Measurements from ENCODE around the gene DPYD.

Gene DPYD

GRCh38 chr1:97097404-97097925 is 823.4 kb downstream of the DPYD start:
- Histone ChIP-seq H3K27ac (ENCODE audit: insufficient read depth, low read length, poor library complexity, severe bottlenecking) (no peak overlapping the region), H3K4me1 (ENCODE audit: control insufficient read depth, insufficient read depth, low read length, poor library complexity, severe bottlenecking) (no peaks in the 10 kb centered on the region), H3K27me3 (replicated peaks; ENCODE audit: control insufficient read depth, insufficient read depth, low read length, poor library complexity, severe bottlenecking) (no peaks in the 10 kb centered on the region), H3K9me3 (ENCODE audit: control insufficient read depth, low read length) (no peaks in the 10 kb centered on the region), H3K36me3 (ENCODE audit: control insufficient read depth, insufficient read depth, low read length) (peaks cover 7% of the 10 kb centered on the region), H3K4me3 (ENCODE audit: insufficient read depth, low read depth, low read length, poor library complexity, severe bottlenecking) (no peak overlapping the region)
- DNase-seq: no peak

- peaks cover 7% of the 10 kb centered on the region for H3K36me3 ChIP-seq (ENCODE audit: control insufficient read depth, insufficient read depth, low read length)
- H3K4me3 ChIP-seq (ENCODE audit: insufficient read depth, low read depth, low read length, poor library complexity, severe bottlenecking): no peak overlapping the region
- H3K27ac ChIP-seq (ENCODE audit: insufficient read depth, low read length, poor library complexity, severe bottlenecking): no peak overlapping the region
- no peaks in the 10 kb centered on the region for H3K9me3 ChIP-seq (ENCODE audit: control insufficient read depth, low read length)
- H3K4me1 ChIP-seq (ENCODE audit: control insufficient read depth, insufficient read depth, low read length, poor library complexity, severe bottlenecking): no peaks in the 10 kb centered on the region
- no peak for DNase-seq
- H3K27me3 ChIP-seq (replicated peaks; ENCODE audit: control insufficient read depth, insufficient read depth, low read length, poor library complexity, severe bottlenecking): no peaks in the 10 kb centered on the region
Observed at GRCh38 chr1:97095764-97096163, 825.1 kb downstream of the DPYD start.

DNA sequence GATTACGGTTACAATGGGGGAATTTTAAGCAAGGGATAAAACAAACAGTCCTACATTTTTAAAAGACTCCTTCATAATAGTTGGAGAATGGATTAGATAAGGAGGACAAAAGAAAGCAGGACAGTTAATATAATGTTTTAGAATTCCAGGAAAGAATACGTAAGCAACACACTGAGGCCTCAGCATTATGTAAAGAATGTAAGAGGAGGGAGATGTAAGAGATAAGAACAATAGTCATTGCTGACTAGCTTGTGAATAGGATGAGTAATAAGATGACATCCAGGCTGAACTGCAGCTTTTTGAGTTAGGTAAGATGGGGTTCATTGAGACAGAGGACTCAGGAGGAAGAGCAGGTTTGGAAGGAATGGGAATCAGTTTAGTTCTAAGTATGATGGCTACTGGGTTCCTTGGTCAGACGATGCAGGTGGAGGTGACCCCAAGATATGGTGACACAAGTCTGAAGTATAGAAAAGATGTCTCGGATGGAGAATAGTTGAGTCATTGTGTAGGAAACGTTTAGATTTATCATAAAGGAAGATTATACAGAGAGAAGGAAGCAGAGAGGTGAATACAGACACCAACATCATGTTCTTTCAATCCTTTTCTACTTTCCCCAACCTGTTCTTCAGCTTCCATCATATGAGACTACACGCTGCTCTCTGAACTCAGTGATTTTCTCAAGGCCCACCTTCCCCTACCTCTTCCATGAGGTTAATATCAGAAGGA is 826.4 kb downstream of the DPYD start:
- DNase-seq: no peak
- Histone ChIP-seq H3K27ac (ENCODE audit: insufficient read depth, low read length, poor library complexity, severe bottlenecking) (no peak overlapping the region), H3K36me3 (ENCODE audit: control insufficient read depth, insufficient read depth, low read length) (peaks cover 7% of the 10 kb centered on the region)

GRCh38 chr1:97093741-97094140 is 827.1 kb downstream of the DPYD start:
- no peaks in the 10 kb centered on the region for H3K4me1 ChIP-seq (ENCODE audit: control insufficient read depth, insufficient read depth, low read length, poor library complexity, severe bottlenecking)
- no peak for DNase-seq
- H3K27ac ChIP-seq (ENCODE audit: insufficient read depth, low read length, poor library complexity, severe bottlenecking): no peak overlapping the region
- H3K36me3 ChIP-seq (ENCODE audit: control insufficient read depth, insufficient read depth, low read length): peaks cover 7% of the 10 kb centered on the region
- no peaks in the 10 kb centered on the region for H3K27me3 ChIP-seq (replicated peaks; ENCODE audit: control insufficient read depth, insufficient read depth, low read length, poor library complexity, severe bottlenecking)
- no peaks in the 10 kb centered on the region for H3K9me3 ChIP-seq (ENCODE audit: control insufficient read depth, low read length)
- H3K4me3 ChIP-seq (ENCODE audit: insufficient read depth, low read depth, low read length, poor library complexity, severe bottlenecking): no peak overlapping the region

More for the DNA sequence above, 826.4 kb downstream of the DPYD start:
- H3K27me3 ChIP-seq (replicated peaks; ENCODE audit: control insufficient read depth, insufficient read depth, low read length, poor library complexity, severe bottlenecking): no peaks in the 10 kb centered on the region
- no peaks in the 10 kb centered on the region for H3K4me1 ChIP-seq (ENCODE audit: control insufficient read depth, insufficient read depth, low read length, poor library complexity, severe bottlenecking)
- no peaks in the 10 kb centered on the region for H3K9me3 ChIP-seq (ENCODE audit: control insufficient read depth, low read length)
- H3K4me3 ChIP-seq (ENCODE audit: insufficient read depth, low read depth, low read length, poor library complexity, severe bottlenecking): no peak overlapping the region

DNA sequence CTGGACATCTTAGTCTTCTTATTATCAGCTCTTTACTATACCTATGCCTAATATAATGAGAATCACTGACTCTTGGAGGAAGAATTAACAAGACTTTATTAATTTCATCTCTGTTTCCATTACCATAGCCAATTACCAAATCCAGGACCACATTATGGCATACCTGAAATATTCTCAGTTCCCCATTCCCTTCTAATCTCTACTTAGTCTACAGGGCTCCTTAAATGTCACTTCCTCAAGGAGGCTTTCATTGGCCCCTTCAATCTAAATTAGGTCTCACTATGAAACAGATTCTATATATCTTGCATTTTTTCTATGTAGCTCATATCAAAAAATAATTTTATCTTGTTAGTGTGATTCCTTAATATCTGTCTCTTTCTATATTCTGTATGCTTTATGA is 828.0 kb downstream of the DPYD start:
- no peak for DNase-seq
- no peaks in the 10 kb centered on the region for H3K27me3 ChIP-seq (replicated peaks; ENCODE audit: control insufficient read depth, insufficient read depth, low read length, poor library complexity, severe bottlenecking)
- peaks cover 7% of the 10 kb centered on the region for H3K36me3 ChIP-seq (ENCODE audit: control insufficient read depth, insufficient read depth, low read length)
- H3K4me3 ChIP-seq (ENCODE audit: insufficient read depth, low read depth, low read length, poor library complexity, severe bottlenecking): no peak overlapping the region
- no peaks in the 10 kb centered on the region for H3K9me3 ChIP-seq (ENCODE audit: control insufficient read depth, low read length)
- H3K4me1 ChIP-seq (ENCODE audit: control insufficient read depth, insufficient read depth, low read length, poor library complexity, severe bottlenecking): no peaks in the 10 kb centered on the region
- H3K27ac ChIP-seq (ENCODE audit: insufficient read depth, low read length, poor library complexity, severe bottlenecking): no peak overlapping the region

DNA sequence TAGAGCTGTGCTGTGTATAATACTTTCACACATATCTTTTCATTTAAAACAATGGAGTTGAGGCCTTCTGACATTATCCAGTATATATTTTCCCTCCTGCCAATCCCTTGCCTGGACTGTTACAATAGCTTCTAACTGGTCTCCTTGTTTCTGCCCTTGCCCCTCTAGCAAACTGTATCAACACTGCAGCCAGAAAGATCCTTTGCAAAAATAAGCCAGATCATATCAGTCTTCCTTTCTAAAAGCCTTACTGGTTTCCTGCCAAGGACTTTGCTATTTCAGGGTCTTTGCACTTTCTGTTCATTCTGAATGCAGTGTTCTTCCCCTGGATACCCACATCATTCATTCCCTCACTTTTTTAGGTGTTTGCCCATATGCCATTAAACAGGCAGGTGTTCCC is 829.2 kb downstream of the DPYD start:
- no peaks in the 10 kb centered on the region for H3K9me3 ChIP-seq (ENCODE audit: control insufficient read depth, low read length)

DNA sequence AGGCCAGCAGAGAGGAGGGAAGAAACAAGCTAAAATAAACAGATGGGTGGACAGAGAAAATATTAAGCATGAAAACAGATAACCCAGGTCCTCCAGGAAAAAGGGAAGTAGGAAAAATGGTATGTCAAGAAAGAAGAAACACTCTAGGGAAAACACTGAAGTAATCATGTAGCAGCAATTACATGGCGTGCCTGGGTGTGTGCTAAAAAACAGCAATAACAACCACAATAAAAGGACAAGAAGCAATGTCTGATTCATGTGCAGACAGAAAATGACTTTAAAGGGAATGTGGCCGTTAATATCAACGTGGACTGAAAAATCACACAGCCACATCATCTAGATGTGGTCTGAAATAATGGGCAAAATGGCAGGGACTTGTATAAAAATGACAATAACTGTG is 829.6 kb downstream of the DPYD start:
- no peaks in the 10 kb centered on the region for H3K36me3 ChIP-seq (ENCODE audit: control insufficient read depth, insufficient read depth, low read length)
- no peak overlapping the region for H3K27ac ChIP-seq (ENCODE audit: insufficient read depth, low read length, poor library complexity, severe bottlenecking)

More for the DNA sequence above, 829.2 kb downstream of the DPYD start:
- H3K4me1 ChIP-seq (ENCODE audit: control insufficient read depth, insufficient read depth, low read length, poor library complexity, severe bottlenecking): no peaks in the 10 kb centered on the region
- H3K36me3 ChIP-seq (ENCODE audit: control insufficient read depth, insufficient read depth, low read length): peaks cover 1% of the 10 kb centered on the region
- no peaks in the 10 kb centered on the region for H3K27me3 ChIP-seq (replicated peaks; ENCODE audit: control insufficient read depth, insufficient read depth, low read length, poor library complexity, severe bottlenecking)
- H3K27ac ChIP-seq (ENCODE audit: insufficient read depth, low read length, poor library complexity, severe bottlenecking): no peak overlapping the region
- DNase-seq: no peak
- H3K4me3 ChIP-seq (ENCODE audit: insufficient read depth, low read depth, low read length, poor library complexity, severe bottlenecking): no peak overlapping the region

DNA sequence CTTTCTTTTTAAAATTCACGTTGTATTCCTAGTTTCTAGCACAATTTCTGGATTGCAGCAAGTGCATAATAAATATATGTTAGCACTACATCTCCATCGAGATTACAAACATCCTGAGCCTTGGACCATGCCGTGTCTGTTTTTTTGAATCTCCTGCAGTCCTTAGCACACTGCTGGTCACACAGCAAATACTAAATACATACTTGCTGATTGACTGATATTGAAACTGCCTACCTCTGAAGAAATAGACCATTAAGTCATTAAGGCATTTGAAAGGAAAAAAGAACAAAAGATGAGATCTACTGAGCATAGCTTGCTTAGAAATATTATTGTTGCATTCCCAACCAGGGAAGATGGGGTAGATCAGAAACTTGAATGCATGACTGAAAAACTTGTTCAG is 830.1 kb downstream of the DPYD start:
- no peak for DNase-seq
- H3K4me1 ChIP-seq (ENCODE audit: control insufficient read depth, insufficient read depth, low read length, poor library complexity, severe bottlenecking): no peaks in the 10 kb centered on the region
- no peaks in the 10 kb centered on the region for H3K36me3 ChIP-seq (ENCODE audit: control insufficient read depth, insufficient read depth, low read length)
- no peak overlapping the region for H3K27ac ChIP-seq (ENCODE audit: insufficient read depth, low read length, poor library complexity, severe bottlenecking)
- no peaks in the 10 kb centered on the region for H3K27me3 ChIP-seq (replicated peaks; ENCODE audit: control insufficient read depth, insufficient read depth, low read length, poor library complexity, severe bottlenecking)
- H3K9me3 ChIP-seq (ENCODE audit: control insufficient read depth, low read length): no peaks in the 10 kb centered on the region
- no peak overlapping the region for H3K4me3 ChIP-seq (ENCODE audit: insufficient read depth, low read depth, low read length, poor library complexity, severe bottlenecking)

More for the DNA sequence above, 829.6 kb downstream of the DPYD start:
- no peak overlapping the region for H3K4me3 ChIP-seq (ENCODE audit: insufficient read depth, low read depth, low read length, poor library complexity, severe bottlenecking)
- no peaks in the 10 kb centered on the region for H3K9me3 ChIP-seq (ENCODE audit: control insufficient read depth, low read length)
- H3K4me1 ChIP-seq (ENCODE audit: control insufficient read depth, insufficient read depth, low read length, poor library complexity, severe bottlenecking): no peaks in the 10 kb centered on the region
- DNase-seq: no peak
- H3K27me3 ChIP-seq (replicated peaks; ENCODE audit: control insufficient read depth, insufficient read depth, low read length, poor library complexity, severe bottlenecking): no peaks in the 10 kb centered on the region

DNA sequence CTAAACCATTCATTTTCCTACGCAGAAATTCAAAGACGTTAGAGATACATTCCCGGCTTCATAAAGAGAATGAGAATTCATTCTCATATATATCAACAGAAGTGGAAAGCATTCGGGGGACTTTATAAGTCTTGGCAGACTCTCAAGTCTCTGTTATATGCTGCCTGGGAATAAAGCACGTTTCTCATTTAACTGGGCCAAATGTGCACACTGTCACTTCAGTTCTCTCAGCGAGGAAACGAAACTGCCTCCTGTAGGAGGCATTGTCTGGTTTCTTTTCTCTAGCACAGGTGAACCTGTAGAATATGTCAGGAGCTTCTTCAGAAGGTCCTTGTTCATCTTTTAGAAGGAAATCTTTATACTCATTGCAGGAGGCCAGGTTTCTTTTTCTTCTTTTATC is 831.7 kb downstream of the DPYD start:
- Histone ChIP-seq H3K4me3 (ENCODE audit: insufficient read depth, low read depth, low read length, poor library complexity, severe bottlenecking) (no peak overlapping the region), H3K27me3 (replicated peaks; ENCODE audit: control insufficient read depth, insufficient read depth, low read length, poor library complexity, severe bottlenecking) (no peaks in the 10 kb centered on the region), H3K36me3 (ENCODE audit: control insufficient read depth, insufficient read depth, low read length) (no peaks in the 10 kb centered on the region), H3K9me3 (ENCODE audit: control insufficient read depth, low read length) (no peaks in the 10 kb centered on the region), H3K4me1 (ENCODE audit: control insufficient read depth, insufficient read depth, low read length, poor library complexity, severe bottlenecking) (no peaks in the 10 kb centered on the region), H3K27ac (ENCODE audit: insufficient read depth, low read length, poor library complexity, severe bottlenecking) (no peak overlapping the region)
- no peak for DNase-seq

DNA sequence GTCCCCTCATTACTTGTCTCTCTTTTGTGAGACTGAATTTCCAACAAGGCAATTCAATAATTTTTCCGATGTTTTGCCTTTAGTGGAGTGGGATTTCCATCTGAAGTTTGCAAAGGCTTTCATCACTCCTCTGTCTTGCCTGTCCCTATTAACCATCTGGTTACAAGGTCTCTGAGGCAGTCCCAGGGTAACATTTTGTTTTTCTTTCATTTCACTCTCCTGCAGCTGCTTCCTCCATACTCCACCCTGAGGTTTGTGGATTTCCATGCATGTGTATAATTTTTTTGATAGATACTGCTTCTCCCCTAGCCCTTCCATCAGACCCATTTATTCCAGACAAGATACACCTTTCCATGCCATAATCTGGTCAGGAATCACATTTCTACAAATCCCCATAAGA is 832.4 kb downstream of the DPYD start:
- Histone ChIP-seq H3K27ac (ENCODE audit: insufficient read depth, low read length, poor library complexity, severe bottlenecking) (no peak overlapping the region), H3K4me3 (ENCODE audit: insufficient read depth, low read depth, low read length, poor library complexity, severe bottlenecking) (no peak overlapping the region), H3K4me1 (ENCODE audit: control insufficient read depth, insufficient read depth, low read length, poor library complexity, severe bottlenecking) (no peaks in the 10 kb centered on the region), H3K36me3 (ENCODE audit: control insufficient read depth, insufficient read depth, low read length) (no peaks in the 10 kb centered on the region), H3K27me3 (replicated peaks; ENCODE audit: control insufficient read depth, insufficient read depth, low read length, poor library complexity, severe bottlenecking) (no peaks in the 10 kb centered on the region), H3K9me3 (ENCODE audit: control insufficient read depth, low read length) (no peaks in the 10 kb centered on the region)
- no peak for DNase-seq
